ENCODE data around the gene ARX. TPM values are rescaled to one million over a fixed set of nuclear protein-coding genes. Genes with fewer than 3 reads are reported as not detected.

Gene ARX
- total and polyA plus RNA-seq, 7 donors = 0.10 to 0.23 TPM; not detected in 5

- no peak for DNase-seq
- Histone ChIP-seq H3K36me3 (no peaks in the 10 kb centered on the region), H3K27ac (no peak overlapping the region), H3K27me3 (no peaks in the 10 kb centered on the region), H3K4me3 (no peak overlapping the region), H3K4me1 (no peaks in the 10 kb centered on the region), H3K9me3 (no peaks in the 10 kb centered on the region)
- intact Hi-C loops (cut with DNase I) = no loop called here
- 76 to 83% methylated on average over 4 of the region's 4 CpGs for WGBS, 2 donors
- TF ChIP-seq POLR2AphosphoS5 (IDR thresholded peaks at IDR 0.05) (no peak), EP300 (IDR thresholded peaks at IDR 0.05) (no peak), POLR2A (IDR thresholded peaks at IDR 0.05) (no peak), CTCF (IDR thresholded peaks at IDR 0.05) (no peak)
These were observed 27.5 kb downstream of the ARX start for GRCh38 chrX:24988314-24988713.

- intact Hi-C loops (cut with DNase I) = no loop called here
- TF ChIP-seq EP300 (IDR thresholded peaks at IDR 0.05) (no peak), POLR2A (IDR thresholded peaks at IDR 0.05) (no peak), CTCF (IDR thresholded peaks at IDR 0.05) (no peak), POLR2AphosphoS5 (IDR thresholded peaks at IDR 0.05) (no peak)
- Histone ChIP-seq H3K9me3 (no peaks in the 10 kb centered on the region), H3K27me3 (no peaks in the 10 kb centered on the region), H3K27ac (no peak overlapping the region), H3K4me1 (no peaks in the 10 kb centered on the region), H3K36me3 (no peaks in the 10 kb centered on the region), H3K4me3 (no peak overlapping the region)
- WGBS, 2 donors = 90 to 98% methylated on average over 4 of the region's 4 CpGs
- DNase-seq = no peak
These were observed 28.0 kb downstream of the ARX start for GRCh38 chrX:24987731-24988130.

- Histone ChIP-seq H3K27ac (no peak overlapping the region), H3K9me3 (no peaks in the 10 kb centered on the region), H3K4me1 (no peaks in the 10 kb centered on the region), H3K36me3 (no peaks in the 10 kb centered on the region), H3K4me3 (no peak overlapping the region), H3K27me3 (no peaks in the 10 kb centered on the region)
- WGBS, 2 donors = 89 to 96% methylated on average over 1 of the region's 1 CpG
- DNase-seq = no peak
- TF ChIP-seq POLR2A (IDR thresholded peaks at IDR 0.05) (no peak), EP300 (IDR thresholded peaks at IDR 0.05) (no peak), CTCF (IDR thresholded peaks at IDR 0.05) (no peak), POLR2AphosphoS5 (IDR thresholded peaks at IDR 0.05) (no peak)
- intact Hi-C loops (cut with DNase I) = no loop called here
These were observed 30.6 kb downstream of the ARX start for GRCh38 chrX:24985120-24985519.

- intact Hi-C loops (cut with DNase I) = no loop called here
- Histone ChIP-seq H3K4me3 (no peak overlapping the region), H3K27ac (no peak overlapping the region), H3K27me3 (no peaks in the 10 kb centered on the region), H3K9me3 (no peaks in the 10 kb centered on the region), H3K36me3 (no peaks in the 10 kb centered on the region), H3K4me1 (no peaks in the 10 kb centered on the region)
- 93 to 97% methylated on average over 3 of the region's 3 CpGs for WGBS, 2 donors
- DNase-seq = no peak
- TF ChIP-seq CTCF (IDR thresholded peaks at IDR 0.05) (no peak), POLR2AphosphoS5 (IDR thresholded peaks at IDR 0.05) (no peak), EP300 (IDR thresholded peaks at IDR 0.05) (no peak)
These were observed 31.8 kb downstream of the ARX start for GRCh38 chrX:24983931-24984330.

GRCh38 chrX:24982306-24982965, 33.3 kb downstream of the ARX start:
- Histone ChIP-seq H3K27ac (no peak overlapping the region), H3K36me3 (no peaks in the 10 kb centered on the region), H3K4me1 (no peaks in the 10 kb centered on the region), H3K4me3 (no peak overlapping the region), H3K27me3 (no peaks in the 10 kb centered on the region), H3K9me3 (no peaks in the 10 kb centered on the region)
- DNase-seq = no peak
- TF ChIP-seq POLR2AphosphoS5 (IDR thresholded peaks at IDR 0.05) (no peak), CTCF (IDR thresholded peaks at IDR 0.05) (no peak), EP300 (IDR thresholded peaks at IDR 0.05) (no peak), POLR2A (IDR thresholded peaks at IDR 0.05) (no peak)
- WGBS, 2 donors = 81 to 88% methylated on average over 5 of the region's 5 CpGs
- intact Hi-C loops (cut with DNase I) = no loop called here
